Gastroesophageal sphincter (tissue), 3 donors: ENCODE measurements around the gene DNAH11.

ENCODE experiments used
- CTCF ChIP-seq, 4 experiments: fragments of 200-600 bp in 2 of 4; fragments of 450-650 bp in 2 of 4; sonication (generic) in 1 of 4; IDR thresholded peaks; one replicate each; pipeline ENCODE4 v1.5.1; 2017 to 2019; ENCODE audit warnings: antibody characterized with exemption in 4 of 4, mild to moderate bottlenecking in 2 of 4, moderate library complexity in 2 of 4
- POLR2A ChIP-seq, 2 donors: fragments of 450-650 bp; IDR thresholded peaks; one replicate each; pipeline ENCODE4 v1.6.1; 2017; ENCODE audit warnings: antibody characterized with exemption in 2 of 2, mild to moderate bottlenecking in 2 of 2, moderate library complexity in 1 of 2
- POLR2AphosphoS5 ChIP-seq: sonication (generic); formaldehyde crosslinking; IDR thresholded peaks from one replicate; pipeline ENCODE4 v1.6.1; 2017; ENCODE audit warnings: antibody characterized with exemption

- TF ChIP-seq CTCF (IDR thresholded peaks at IDR 0.05) (no peak), POLR2A (IDR thresholded peaks at IDR 0.05) (no peak), POLR2AphosphoS5 (peak; percentile 21)
These were observed 75.1 kb downstream of the DNAH11 start for GRCh38 chr7:21617916-21618390.
